ENCODE data around the gene NBR1.
"Not testable (repeated sequence)": the region's sequence is repeated elsewhere in the genome, so short reads cannot be mapped to it uniquely, and the experiment has no call there.

NBR1 gene

GRCh38 chr17:43216762-43217613 is 46.0 kb downstream of the NBR1 start:
- no peak for DNase-seq

DNA sequence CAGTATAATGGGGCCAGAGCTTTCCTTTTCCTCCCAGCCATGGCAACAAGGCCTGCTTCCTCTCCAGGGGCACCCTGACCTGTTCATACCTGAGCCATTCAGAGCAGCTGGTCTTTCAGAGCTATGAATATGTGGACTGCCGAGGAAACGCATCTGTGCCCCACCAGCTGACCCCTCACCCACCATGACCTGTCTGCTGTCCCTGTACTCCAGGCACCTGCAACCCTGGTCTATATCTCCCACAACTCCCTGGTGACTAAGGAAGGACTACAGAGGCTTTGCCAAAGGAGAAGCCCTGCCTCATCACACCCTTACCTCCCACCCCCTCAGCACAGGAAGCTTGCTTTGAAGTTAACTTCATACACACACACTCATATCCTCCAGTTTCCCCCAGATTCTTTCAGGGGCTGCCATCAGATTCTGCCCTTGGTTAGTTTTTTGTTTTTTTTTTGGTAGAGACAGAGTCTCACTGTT is 46.6 kb downstream of the NBR1 start:
- DNase-seq, result no peak

DNA sequence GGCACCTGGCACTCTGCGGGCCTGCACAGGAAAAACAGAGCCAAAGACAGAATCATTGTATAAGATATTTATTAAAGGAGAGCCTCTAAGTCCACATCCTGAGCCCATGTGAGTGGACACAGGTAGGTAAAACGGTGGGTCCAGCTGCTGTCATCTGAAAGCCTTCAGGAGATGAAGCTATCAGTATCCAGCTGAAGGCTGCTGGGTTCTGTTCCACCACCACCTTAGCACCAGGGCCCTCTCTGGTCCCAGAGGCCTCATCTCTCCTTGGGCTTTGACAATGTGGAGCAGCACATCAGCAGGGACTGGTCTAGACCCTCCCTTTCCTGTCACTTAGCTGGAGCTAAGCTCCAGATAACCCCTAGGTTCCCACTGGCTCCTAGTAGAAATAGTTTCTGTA is 48.0 kb downstream of the NBR1 start:
- DNase-seq, result no peak

- DNase-seq, result no peak
Measured at GRCh38 chr17:43219746-43220380, 48.8 kb downstream of the NBR1 start.

GRCh38 chr17:43220511-43221125 is 49.6 kb downstream of the NBR1 start:
- DNase-seq, result no peak

DNA sequence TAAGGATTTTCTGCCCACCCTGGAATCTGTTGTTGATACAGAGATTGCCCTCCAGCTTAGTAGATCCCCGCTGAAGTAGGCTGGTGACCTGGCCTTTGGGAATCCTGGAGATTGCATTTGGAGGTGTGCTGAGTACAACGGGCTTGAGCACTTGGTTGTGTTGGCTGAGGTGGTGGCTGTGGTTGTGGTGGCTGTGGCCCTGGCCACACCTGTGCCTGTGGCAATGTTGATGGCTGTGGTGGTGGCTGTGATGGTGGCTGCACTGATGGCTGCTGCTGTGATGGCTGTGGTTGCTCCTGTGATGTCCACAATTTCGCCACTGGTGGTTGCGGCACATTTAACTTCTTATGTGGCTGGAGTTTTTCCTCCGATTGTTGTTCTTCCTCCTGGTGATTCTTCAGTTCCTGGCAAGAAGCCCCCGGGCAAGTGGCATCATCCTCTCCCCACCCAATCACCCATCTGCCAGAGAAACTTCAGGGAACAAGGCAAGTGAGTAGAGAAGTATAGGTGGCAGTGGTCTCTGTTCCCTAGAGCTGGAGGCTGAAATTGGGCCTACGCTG is 53.2 kb downstream of the NBR1 start:
- DNase-seq, result no peak

- DNase-seq, result no peak
Measured at GRCh38 chr17:43226393-43226792, 55.4 kb downstream of the NBR1 start.

DNA sequence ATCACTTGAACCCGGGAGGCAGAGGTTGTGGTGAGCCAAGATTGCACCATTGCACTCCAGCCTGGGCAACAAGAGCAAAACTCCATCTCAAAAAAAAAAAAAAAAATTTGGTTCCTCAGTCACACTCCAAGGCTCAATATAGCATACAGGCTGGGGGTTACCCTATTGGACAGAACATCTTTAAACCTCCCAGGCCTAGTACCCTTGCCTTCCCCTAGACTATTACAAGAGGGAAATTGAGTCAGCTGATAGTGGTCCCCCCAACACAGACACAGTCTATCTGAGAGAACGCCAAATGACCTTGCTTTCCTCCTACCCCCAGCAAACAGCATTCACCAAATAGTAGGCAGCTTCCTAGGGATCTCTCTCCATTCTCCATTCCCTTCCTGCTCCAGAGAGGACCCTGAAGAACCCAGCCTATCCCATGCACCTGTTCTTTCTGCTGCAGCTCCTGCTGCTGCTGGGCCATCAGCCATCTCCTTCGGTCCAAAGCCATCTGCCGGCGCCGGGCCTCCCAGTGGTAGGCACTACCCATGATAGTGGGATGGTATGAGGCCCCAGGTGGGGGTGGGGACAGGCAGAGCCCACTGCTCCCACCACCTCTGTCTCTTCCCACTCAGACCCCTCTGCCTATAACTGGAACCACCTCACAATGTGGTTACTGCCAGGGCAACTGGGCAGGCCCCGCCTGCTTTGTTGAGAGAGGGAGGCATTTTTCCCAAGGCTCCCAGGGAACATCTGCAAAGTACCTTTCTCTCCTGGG is 57.2 kb downstream of the NBR1 start, which contains the start of gene CCDC200:
Gene CCDC200, minus strand, starts transcription at position 604 of the 763 bp plus-strand sequence. Its CDS starts 69 bp downstream, at position 535.
- DNase-seq, result not testable (repeated sequence)

DNA sequence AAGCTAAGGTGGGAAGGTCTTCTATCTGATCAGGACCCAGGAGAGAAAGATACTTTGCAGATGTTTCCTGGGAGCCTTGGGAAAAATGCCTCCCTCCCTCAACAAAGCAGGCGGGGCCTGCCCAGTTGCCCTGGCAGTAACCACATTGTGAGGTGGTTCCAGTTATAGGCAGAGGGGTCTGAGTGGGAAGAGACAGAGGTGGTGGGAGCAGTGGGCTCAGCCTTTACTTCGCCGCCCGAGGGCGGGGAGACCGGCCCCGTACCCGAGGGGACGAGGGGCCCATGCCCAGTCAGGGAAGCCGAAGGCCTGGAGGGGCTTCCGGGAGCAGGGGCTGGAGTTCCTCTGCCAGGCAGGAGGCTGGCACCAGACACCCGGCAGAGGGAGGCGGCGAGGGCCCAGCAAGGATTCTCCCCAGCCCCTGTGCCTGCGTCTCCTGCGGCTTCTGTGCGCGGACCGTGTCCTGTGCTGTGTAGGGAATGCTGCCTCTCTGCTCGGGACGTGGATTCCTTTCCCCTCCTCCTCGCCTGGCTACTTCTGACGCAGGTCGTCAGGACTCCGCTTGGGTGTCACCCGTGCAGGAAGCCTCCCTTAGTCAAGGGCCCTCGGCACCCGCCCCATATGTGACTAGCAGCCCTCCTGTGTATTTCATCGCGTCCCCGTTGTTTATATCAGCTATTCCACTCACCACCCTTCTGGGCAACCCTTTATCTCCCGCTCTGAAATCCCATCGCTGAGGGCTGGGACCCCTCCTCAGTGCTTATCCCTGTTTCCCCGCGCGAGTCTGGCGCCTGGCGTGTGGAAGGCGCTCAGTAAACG is 60.4 kb downstream of the NBR1 start:
- not testable (repeated sequence) for DNase-seq

- not testable (repeated sequence) for DNase-seq
Measured at GRCh38 chr17:43232021-43232699, 61.1 kb downstream of the NBR1 start.

DNA sequence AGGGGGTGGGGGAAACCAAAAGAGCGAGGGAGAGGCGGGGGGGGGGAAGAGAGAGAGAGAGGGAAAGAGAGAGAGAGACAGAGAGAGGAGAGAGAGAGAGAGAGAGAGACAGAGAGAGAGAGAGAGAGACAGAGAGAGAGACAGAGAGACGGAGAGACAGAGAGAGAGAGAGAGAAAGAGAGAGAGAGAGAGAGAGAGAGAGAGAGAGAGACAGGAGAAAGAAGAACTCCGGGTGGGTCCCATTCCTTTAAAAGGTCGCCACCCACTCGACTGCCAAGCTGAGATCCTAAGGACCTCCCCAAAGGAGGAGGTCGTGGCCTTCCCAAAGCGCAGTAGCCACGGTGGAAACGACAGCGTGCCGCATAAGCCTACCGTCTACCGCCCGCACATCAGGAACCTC is 62.2 kb downstream of the NBR1 start:
- not testable (repeated sequence) for DNase-seq

DNA sequence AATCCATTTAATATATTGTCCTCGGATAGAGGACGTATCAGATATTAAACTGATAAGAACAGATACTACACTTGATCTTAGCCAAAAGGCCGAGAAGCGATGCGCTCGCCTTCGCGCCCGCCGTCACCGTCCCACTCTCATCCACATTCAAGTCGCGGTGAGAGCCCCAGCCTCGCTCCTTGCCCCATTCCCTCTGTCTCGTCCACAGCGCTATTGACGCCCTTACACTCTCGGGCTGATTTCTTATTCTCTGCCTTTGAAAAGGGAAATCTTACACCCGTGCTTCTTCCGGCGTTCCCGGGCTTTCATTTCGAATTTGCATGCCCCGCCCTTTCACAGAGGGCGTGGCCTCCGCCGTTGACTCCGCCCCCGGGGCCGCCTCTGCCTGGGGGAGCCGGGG is 62.9 kb downstream of the NBR1 start, which contains the start of gene RNU2-1:
Gene RNU2-1, minus strand, starts transcription at position 101 of the 400 bp plus-strand sequence.
- DNase-seq, result not testable (repeated sequence)

DNA sequence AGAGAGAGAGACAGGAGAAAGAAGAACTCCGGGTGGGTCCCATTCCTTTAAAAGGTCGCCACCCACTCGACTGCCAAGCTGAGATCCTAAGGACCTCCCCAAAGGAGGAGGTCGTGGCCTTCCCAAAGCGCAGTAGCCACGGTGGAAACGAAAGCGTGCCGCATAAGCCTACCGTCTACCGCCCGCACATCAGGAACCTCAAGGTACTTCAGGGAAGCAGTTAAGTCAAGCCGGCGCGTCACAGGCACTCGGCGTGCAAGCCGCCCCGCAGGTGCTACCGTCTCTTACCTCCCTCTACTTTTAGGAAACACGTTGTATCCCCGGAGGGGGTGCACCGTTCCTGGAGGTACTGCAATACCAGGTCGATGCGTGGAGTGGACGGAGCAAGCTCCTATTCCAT is 68.6 kb downstream of the NBR1 start:
- DNase-seq, result not testable (repeated sequence)

GRCh38 chr17:43240596-43241352 is 69.8 kb downstream of the NBR1 start:
- not testable (repeated sequence) for DNase-seq

DNA sequence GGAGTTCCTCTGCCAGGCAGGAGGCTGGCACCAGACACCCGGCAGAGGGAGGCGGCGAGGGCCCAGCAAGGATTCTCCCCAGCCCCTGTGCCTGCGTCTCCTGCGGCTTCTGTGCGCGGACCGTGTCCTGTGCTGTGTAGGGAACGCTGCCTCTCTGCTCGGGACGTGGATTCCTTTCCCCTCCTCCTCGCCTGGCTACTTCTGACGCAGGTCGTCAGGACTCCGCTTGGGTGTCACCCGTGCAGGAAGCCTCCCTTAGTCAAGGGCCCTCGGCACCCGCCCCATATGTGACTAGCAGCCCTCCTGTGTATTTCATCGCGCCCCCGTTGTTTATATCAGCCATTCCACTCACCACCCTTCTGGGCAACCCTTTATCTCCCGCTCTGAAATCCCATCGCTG is 75.4 kb downstream of the NBR1 start:
- DNase-seq, result not testable (repeated sequence)
